Measurements from ENCODE around the gene LCN12. TPM values are rescaled to one million over a fixed set of nuclear protein-coding genes. Genes with fewer than 3 reads are reported as not detected.
"Not testable (repeated sequence)": the region's sequence is repeated elsewhere in the genome, so short reads cannot be mapped to it uniquely, and the experiment has no call there.

LCN12 gene
- polyA plus RNA-seq, 1 donor = 0.71 TPM

- DNase-seq (ENCODE audit: low read depth) = no peak
Observed at GRCh38 chr9:136990242-136990911, 38.3 kb downstream of the LCN12 start.

DNA sequence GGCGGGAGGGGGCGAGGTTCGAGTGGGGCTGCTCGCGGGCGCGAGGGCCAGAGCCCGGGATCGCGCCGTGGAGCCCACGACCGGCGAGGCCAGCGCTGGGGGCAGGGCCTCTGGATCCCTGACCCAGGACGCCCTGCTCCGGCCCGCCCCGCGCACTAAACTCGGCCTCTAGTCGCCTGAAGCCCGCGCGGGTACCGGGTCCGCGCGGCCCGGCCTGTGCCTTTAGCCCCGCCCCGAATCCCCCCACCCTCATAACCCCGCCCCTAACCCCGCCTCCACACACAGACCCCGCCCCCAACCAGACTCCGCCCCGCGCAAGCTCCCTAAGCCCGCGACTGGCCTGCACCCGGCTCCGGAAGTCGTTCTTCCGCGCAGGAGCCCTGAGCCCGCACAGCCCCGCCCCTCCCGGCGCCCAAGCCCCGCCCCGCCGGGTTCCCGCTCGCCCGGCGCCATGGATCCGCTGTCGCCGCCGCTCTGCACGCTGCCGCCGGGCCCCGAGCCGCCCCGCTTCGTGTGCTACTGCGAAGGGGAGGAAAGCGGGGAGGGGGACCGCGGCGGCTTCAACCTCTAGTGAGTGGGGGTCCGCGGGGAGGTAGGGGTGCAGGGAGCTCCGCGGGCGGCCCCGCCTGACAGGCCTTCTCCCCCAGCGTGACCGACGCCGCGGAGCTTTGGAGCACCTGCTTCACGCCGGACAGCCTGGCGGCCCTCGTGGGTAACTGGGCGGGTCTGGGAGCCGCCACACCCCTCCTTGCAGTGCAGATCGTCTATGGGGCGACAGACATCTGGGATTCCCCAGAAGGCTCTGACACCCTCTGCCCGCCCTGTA lies 40.1 kb downstream of the LCN12 start, which contains the start of gene PAXX:
TSS of gene PAXX (plus strand) at position 430 of the 826 bp plus-strand sequence. CDS start at position 452, 22 bp downstream.
- DNase-seq (ENCODE audit: low read depth) = peak; percentile 39

DNA sequence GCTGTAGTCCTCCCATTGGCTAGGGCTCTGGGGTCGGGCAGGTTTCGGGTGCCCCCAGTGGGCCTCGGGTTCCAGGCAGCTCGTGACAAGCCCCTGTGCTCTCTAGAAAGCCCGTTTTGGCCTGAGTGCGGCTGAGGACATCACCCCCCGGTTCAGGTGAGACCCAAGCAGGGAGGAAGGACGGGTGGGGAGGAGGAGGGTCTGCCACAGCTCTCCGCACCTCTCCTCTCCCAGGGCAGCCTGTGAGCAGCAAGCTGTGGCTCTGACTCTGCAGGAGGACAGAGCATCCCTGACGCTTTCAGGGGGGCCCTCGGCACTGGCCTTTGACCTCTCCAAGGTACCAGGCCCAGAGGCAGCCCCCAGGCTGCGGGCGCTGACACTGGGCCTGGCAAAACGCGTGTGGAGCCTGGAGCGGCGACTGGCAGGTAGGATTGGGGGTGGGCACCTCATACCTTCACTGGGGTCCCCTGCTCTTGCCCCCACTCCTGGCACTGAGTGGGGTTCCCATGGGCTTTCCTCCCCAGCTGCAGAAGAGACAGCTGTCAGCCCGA lies 40.8 kb downstream of the LCN12 start:
- DNase-seq (ENCODE audit: low read depth) = no peak

DNA sequence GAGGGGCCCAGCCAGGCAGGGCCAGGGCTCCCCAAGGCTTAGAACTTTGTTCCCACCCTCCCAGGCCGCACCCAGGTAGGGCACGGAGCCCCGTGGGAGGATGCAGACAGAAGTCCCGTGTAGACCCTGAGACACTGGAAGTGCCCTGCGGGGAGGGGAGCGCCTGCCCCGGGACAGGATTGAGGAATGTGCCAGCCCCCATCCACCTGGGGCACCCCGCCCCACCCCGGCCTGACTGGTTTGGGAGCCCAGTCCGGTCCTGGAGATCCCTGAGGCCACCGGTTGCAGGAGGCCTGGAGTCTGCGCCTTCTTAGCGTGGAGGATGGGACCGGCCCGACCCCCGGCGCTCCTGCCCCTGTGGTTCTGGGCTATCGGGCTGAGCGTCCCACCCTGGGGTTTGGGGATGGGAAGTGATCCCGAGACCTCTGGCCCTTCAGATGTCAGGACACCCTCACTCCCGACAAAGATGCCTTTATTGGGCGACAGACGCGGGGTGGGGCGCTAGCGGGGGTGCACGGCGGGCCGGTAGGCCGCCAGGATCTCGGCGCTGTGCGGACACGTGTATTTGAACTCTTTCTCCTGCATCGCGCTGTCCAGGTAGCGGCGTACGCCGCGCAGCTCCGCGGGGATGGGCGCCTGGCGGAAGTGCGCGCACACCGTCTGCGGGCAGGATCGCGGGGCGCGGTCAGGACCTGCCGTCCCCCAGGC lies 42.3 kb downstream of the LCN12 start:
- no peak for DNase-seq (ENCODE audit: low read depth)

DNA sequence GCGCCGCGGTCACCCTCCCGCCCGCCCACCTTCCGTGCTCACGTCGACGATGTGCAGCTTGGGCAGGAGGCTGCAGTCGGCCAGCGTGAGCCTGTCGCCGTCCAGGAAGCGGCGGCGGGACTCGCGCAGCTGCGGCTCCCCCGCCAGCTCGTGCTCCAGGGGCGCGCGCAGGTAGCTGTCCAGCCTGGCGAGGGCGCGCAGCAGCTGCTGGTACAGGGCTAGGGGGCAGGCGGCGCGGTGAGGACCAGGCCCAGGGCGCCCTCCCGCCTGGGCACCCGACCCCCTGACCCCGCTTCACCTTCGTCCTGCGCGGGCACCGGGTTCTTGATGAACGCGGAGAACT lies 42.8 kb downstream of the LCN12 start:
- no peak for DNase-seq (ENCODE audit: low read depth)

- no peak for DNase-seq (ENCODE audit: low read depth)
Observed at GRCh38 chr9:136995362-136995761, 43.3 kb downstream of the LCN12 start.

DNA sequence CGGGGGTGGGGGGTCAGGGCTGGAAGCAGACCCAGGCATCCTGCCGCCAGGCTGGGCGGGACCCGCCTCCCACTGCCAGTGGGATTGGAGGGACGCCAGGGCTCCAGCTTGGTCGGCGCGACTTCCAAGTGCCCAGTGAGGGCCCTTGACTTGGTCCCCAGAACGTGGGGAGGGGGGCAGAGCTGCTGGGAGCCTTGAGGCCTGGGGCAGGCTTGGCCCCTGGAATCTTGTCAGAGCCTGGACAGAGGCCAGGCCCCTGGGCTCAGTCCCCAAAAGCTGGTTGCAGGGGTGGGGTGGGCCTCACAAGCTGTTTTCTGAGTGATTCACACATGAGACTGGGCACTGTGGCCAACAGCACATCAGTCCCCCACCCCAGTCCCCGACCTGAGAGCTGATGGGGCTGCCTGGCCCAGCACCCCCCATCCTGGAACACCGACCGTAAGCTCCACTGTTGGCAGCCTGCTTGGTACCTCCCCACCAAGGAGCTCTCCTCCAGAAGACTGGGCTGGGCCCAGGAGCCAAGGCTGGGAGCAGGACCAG lies 43.8 kb downstream of the LCN12 start:
- no peak for DNase-seq (ENCODE audit: low read depth)

- DNase-seq (ENCODE audit: low read depth) = no peak
Observed at GRCh38 chr9:136996361-136997292, 44.6 kb downstream of the LCN12 start, which contains the start of gene CLIC3. Gene CLIC3 (minus strand): TSS chr9:136996568. CDS start chr9:136996543, 25 bp downstream.

GRCh38 chr9:136997371-136997770 lies 45.3 kb downstream of the LCN12 start:
- no peak for DNase-seq (ENCODE audit: low read depth)

DNA sequence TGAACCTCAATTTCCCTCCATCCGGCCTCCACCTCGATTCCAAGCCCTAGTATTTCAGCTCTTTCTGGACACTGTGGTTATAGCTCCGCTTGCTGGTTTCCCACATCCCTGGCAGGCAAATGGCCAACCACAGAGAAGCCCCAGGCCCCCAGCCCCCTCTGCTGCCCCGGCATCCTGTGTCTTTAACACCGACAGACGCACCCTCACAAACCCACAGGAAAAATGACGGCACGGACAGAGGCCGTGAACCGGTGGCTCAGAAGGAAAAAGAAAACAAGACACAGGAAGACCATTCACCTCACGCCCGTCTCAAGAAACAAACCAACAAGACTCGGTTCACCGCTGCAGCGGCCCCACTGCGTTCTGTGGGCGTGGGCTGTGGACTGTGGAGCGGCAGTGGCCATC lies 45.8 kb downstream of the LCN12 start:
- DNase-seq (ENCODE audit: low read depth) = no peak

DNA sequence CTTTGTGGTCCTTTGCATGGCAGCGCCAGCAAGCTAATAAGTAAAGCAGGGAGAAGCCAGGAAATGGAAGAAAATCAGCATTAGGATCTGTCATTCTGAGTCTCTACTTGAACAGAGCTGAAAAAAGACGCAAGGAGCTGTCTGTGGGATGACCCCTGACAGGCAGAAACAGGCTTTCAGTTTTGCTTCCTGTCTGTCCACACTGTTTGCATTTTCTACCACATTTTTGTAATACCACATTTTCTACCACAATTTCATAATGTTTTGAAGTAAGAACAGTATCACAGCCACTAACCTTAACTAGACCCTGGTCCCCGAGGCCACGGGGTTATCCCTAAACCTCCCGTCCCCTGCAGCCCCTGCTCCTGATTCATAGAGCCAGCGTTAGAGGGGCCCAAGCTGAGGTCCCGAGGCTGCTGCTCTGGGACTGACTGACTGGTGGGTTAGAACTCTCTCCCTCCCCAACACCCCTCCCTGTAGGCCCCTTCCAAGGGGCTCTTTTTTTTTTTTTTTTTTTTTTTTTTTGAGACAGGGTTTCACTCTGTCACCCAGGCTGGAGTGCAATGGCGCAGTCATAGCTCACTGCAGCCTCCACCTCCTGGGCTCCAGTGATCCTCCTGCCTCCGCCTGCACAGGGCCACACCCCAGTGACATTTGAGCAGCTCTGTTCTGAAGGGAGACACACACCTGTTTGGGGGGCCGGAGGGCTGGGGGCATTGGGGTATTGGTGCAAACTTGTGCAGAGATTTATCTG lies 48.3 kb downstream of the LCN12 start:
- no peak for DNase-seq (ENCODE audit: low read depth)

DNA sequence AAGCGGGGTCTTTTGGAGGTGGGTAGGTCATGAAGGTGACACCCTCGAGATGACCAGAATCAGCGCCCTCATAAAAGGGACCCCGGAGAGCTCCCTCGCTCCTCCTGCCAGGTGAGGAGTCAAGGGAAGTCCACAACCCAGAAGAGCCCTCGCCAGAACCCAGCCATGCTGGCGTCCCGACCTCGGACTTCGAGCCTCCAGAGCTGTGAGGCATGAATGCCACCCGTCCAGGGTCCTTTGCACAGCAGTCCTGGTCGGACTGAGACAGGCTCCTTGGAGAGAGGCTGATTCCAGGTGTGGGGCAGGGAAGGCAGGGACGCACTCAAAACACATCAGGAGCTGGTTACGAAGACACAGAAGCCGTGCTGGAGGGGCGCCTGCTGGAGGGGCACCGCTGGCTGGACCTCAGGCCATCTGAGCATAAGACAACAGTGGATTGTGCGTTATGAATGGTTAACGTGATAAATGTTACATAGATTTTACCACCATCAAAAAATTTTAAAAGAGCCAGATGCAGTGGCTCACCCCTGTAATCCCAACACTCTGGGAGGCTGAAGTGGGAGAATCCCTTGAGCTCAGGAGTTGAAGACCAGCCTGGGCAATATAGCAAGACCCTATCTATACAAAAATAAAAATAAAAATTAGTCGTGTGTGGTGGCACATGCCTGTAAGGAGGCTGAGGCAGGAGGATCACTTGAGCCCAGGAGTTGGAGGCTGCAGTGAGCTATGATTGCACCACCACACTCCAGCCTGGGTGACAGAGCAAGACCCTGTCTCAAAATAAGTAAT lies 50.0 kb downstream of the LCN12 start:
- DNase-seq (ENCODE audit: low read depth) = no peak

- no peak for DNase-seq (ENCODE audit: low read depth)
Observed at GRCh38 chr9:137002646-137003041, 50.6 kb downstream of the LCN12 start.

- DNase-seq (ENCODE audit: low read depth) = not testable (repeated sequence)
Observed at GRCh38 chr9:137004285-137004684, 52.2 kb downstream of the LCN12 start.

Other genes with a start within 250 kb of the LCN12 start
- 18.2 TPM for gene DIPK1B, start 239.7 kb upstream of the LCN12 start, polyA plus RNA-seq (ENCODE audit: insufficient read length)
- gene LCN10, start 209.3 kb upstream of the LCN12 start, polyA plus RNA-seq (ENCODE audit: insufficient read length) = 20.2 TPM
- gene LCN6, start 203.7 kb upstream of the LCN12 start, polyA plus RNA-seq (ENCODE audit: insufficient read length) = 0.18 TPM
- 3.9 TPM for gene LCN8, start 194.0 kb upstream of the LCN12 start, polyA plus RNA-seq (ENCODE audit: insufficient read length)
- 0.49 TPM for gene LCN15, start 187.8 kb upstream of the LCN12 start, polyA plus RNA-seq (ENCODE audit: insufficient read length)
- gene TMEM141, start 160.9 kb upstream of the LCN12 start, polyA plus RNA-seq (ENCODE audit: insufficient read length) = 34.8 TPM
- gene CCDC183, start 155.9 kb upstream of the LCN12 start, polyA plus RNA-seq (ENCODE audit: insufficient read length) = 1.9 TPM
- 59.8 TPM for gene RABL6, start 144.3 kb upstream of the LCN12 start, polyA plus RNA-seq (ENCODE audit: insufficient read length)
- gene AJM1, start 109.8 kb upstream of the LCN12 start, polyA plus RNA-seq (ENCODE audit: insufficient read length) = 2.4 TPM
- gene PHPT1, start 102.9 kb upstream of the LCN12 start, polyA plus RNA-seq (ENCODE audit: insufficient read length) = 99.6 TPM
- 4.8 TPM for gene MAMDC4, start 99.9 kb upstream of the LCN12 start, polyA plus RNA-seq (ENCODE audit: insufficient read length)
- 312 TPM for gene EDF1, start 86.0 kb upstream of the LCN12 start, polyA plus RNA-seq (ENCODE audit: insufficient read length)
- gene TRAF2, start 65.8 kb upstream of the LCN12 start, polyA plus RNA-seq (ENCODE audit: insufficient read length) = 11.0 TPM
- 41.2 TPM for gene FBXW5, start 7.5 kb upstream of the LCN12 start, polyA plus RNA-seq (ENCODE audit: insufficient read length)
- 0.32 TPM for gene C8G, start 7.0 kb upstream of the LCN12 start, polyA plus RNA-seq (ENCODE audit: insufficient read length)
- 21.9 TPM for gene PTGDS, start 25.2 kb downstream of the LCN12 start, polyA plus RNA-seq (ENCODE audit: insufficient read length)
- gene LCNL1, start 30.7 kb downstream of the LCN12 start, polyA plus RNA-seq (ENCODE audit: insufficient read length) = 0.61 TPM
- gene PAXX, start 40.1 kb downstream of the LCN12 start, polyA plus RNA-seq (ENCODE audit: insufficient read length) = 22.8 TPM
- gene CLIC3, start 44.3 kb downstream of the LCN12 start, polyA plus RNA-seq (ENCODE audit: insufficient read length) = 0.42 TPM
- 16.5 TPM for gene ABCA2, start 76.0 kb downstream of the LCN12 start, polyA plus RNA-seq (ENCODE audit: insufficient read length)
- 0.08 TPM for gene FUT7, start 79.8 kb downstream of the LCN12 start, polyA plus RNA-seq (ENCODE audit: insufficient read length)
- 40.9 TPM for gene NPDC1, start 93.9 kb downstream of the LCN12 start, polyA plus RNA-seq (ENCODE audit: insufficient read length)
- gene ENTPD2, start 101.8 kb downstream of the LCN12 start, polyA plus RNA-seq (ENCODE audit: insufficient read length) = 16.2 TPM
- 3.6 TPM for gene SAPCD2, start 118.3 kb downstream of the LCN12 start, polyA plus RNA-seq (ENCODE audit: insufficient read length)
- 1.9 TPM for gene UAP1L1, start 125.2 kb downstream of the LCN12 start, polyA plus RNA-seq (ENCODE audit: insufficient read length)
- gene MAN1B1, start 134.7 kb downstream of the LCN12 start, polyA plus RNA-seq (ENCODE audit: insufficient read length) = 38.6 TPM
- 21.7 TPM for gene DPP7, start 162.5 kb downstream of the LCN12 start, polyA plus RNA-seq (ENCODE audit: insufficient read length)
- not detected for gene GRIN1, start 186.9 kb downstream of the LCN12 start, polyA plus RNA-seq (ENCODE audit: insufficient read length)
- gene LRRC26, start 217.8 kb downstream of the LCN12 start, polyA plus RNA-seq (ENCODE audit: insufficient read length) = 0.11 TPM
- gene TMEM210, start 219.8 kb downstream of the LCN12 start, polyA plus RNA-seq (ENCODE audit: insufficient read length) = not detected
- gene ANAPC2, start 236.3 kb downstream of the LCN12 start, polyA plus RNA-seq (ENCODE audit: insufficient read length) = 30.4 TPM
- 53.7 TPM for gene SSNA1, start 236.4 kb downstream of the LCN12 start, polyA plus RNA-seq (ENCODE audit: insufficient read length)
- 10.9 TPM for gene TPRN, start 248.5 kb downstream of the LCN12 start, polyA plus RNA-seq (ENCODE audit: insufficient read length)

Measured in forelimb muscle (tissue), 1 donor.